ENCODE data around the gene PPP3R2. TPM values are rescaled to one million over a fixed set of nuclear protein-coding genes. Genes with fewer than 3 reads are reported as not detected.

The PPP3R2 gene
- total RNA-seq, 1 donor = not detected

DNA sequence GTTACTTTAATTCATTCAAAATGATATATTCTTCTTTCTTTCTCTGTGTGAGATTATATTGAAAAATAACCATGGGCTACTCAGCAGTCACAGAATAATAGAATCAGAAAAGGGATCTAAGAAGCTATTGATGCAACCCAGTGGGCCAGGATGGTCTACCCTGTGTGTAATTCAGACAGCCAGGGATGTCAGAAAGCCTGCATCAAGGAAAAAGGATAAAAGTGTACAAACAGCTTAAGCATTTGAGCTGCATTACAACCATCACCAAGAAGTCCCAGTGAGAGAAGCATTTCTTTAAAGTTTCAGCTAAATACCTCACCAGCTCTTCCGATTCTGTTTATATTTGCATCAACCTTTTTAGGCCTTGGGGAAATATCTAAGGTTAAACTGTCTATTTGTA is 37.8 kb upstream of the PPP3R2 start:
- no peak overlapping the region for H3K4me3 ChIP-seq (ENCODE audit: low read depth, low read length)
- DNase-seq (ENCODE audit: low read depth) = no peak

DNA sequence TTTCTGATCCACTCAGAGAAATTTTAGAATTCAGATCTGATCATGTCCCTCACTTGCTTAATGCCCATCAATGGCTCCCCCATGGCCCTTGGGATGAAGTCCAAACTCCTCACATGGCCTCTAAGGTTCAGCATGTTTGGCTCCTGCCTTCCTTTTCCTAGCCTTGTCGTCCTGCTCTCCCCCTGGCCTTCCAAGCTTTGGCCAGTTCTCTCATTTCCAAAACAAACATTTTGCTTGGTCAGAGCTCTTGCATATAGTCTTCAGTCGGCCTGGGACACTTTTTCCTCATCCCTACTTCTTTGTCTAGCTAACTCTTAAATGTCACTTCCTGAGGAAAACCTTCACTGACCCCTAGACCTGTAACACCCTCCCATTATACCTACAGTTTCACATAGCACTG is 37.1 kb upstream of the PPP3R2 start:
- TF ChIP-seq CTCF (IDR thresholded peaks at IDR 0.05; ENCODE audit: insufficient read depth, low read depth, low read length) = no peak
- H3K4me3 ChIP-seq (ENCODE audit: low read depth, low read length) = no peak overlapping the region
- no peak for DNase-seq (ENCODE audit: low read depth)

More for the DNA sequence above, 37.8 kb upstream of the PPP3R2 start:
- TF ChIP-seq CTCF (IDR thresholded peaks at IDR 0.05; ENCODE audit: insufficient read depth, low read depth, low read length) = no peak

- no peak for TF ChIP-seq CTCF (IDR thresholded peaks at IDR 0.05; ENCODE audit: insufficient read depth, low read depth, low read length)
- no peak overlapping the region for H3K4me3 ChIP-seq (ENCODE audit: low read depth, low read length)
- no peak for DNase-seq (ENCODE audit: low read depth)
Measured at GRCh38 chr9:101629636-101630035, 34.9 kb upstream of the PPP3R2 start.

GRCh38 chr9:101628173-101628572 is 33.4 kb upstream of the PPP3R2 start:
- no peak overlapping the region for H3K4me3 ChIP-seq (ENCODE audit: low read depth, low read length)
- TF ChIP-seq CTCF (IDR thresholded peaks at IDR 0.05; ENCODE audit: insufficient read depth, low read depth, low read length) = no peak
- peak; percentile 2 for DNase-seq (ENCODE audit: low read depth)

DNA sequence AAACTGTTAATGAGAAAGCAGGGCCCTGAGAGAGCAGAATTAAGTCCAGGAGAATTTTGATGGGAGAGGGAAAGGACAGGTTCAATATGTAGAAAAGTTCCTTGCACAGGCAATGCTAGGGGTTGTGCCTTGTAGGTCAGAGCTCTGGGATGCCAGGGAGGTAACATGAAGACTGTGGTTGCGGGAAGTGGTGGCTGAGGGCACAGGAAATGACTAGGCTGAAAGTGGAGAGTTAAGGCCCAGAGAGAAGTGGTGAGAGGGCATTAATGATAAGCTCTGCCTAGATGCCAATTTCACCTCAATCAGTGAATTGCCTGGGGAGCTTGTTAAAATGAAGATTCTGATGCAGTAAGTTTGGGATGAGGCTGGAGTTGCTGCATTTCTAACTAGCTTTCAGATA is 31.5 kb upstream of the PPP3R2 start:
- no peak overlapping the region for H3K4me3 ChIP-seq (ENCODE audit: low read depth, low read length)
- DNase-seq (ENCODE audit: low read depth) = no peak
- no peak for TF ChIP-seq CTCF (IDR thresholded peaks at IDR 0.05; ENCODE audit: insufficient read depth, low read depth, low read length)

DNA sequence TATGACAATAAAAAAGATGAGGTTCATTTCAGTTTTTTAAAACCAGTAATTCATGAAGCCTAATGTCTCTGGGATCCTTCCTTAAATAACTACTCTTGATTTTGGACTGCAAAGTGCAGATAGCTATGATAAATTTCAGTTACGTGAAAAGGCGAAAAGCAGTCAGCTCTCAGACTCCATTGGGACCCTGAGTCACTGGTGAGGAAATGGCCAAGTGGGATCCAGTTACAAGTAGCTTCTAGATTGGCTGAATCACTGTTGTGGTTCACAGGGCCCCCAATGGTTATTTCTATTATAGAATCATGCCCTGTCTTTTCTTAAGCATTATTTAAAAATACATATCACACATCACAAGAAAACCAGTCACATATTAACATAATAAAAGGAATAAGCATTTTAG is 31.1 kb upstream of the PPP3R2 start:
- no peak overlapping the region for H3K4me3 ChIP-seq (ENCODE audit: low read depth, low read length)
- no peak for TF ChIP-seq CTCF (IDR thresholded peaks at IDR 0.05; ENCODE audit: insufficient read depth, low read depth, low read length)
- DNase-seq (ENCODE audit: low read depth) = no peak

DNA sequence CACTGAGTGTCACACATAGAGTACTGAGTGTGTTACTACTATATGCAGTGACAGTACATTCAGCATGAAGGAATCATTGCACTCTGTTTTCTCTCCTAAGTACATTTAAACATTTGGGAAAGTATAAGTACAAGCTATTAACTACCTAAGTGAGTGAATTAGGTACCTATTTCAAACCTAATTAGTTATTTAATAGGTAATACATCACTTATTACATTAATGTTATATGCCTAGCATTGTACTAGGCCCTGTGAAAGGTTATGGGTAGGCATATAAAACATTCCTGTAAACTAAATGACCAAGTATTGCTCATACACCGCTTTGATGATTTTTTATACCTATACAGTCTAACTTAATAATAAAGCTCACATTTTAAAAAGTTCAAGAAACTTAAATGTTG is 25.7 kb upstream of the PPP3R2 start:
- no peak for DNase-seq (ENCODE audit: low read depth)
- TF ChIP-seq CTCF (IDR thresholded peaks at IDR 0.05; ENCODE audit: insufficient read depth, low read depth, low read length) = no peak
- H3K4me3 ChIP-seq (ENCODE audit: low read depth, low read length) = no peak overlapping the region
